WTC11 (cell line): ENCODE measurements around the gene LHPP.

Experiments used
- ATF1 ChIP-seq: sonication (generic); formaldehyde crosslinking; IDR thresholded peaks from 2 replicates; pipeline ENCODE4 v1.8.1; 2023; ENCODE audit warnings: mild to moderate bottlenecking, moderate library complexity, missing genetic modification reagents
- ATF6 ChIP-seq: sonication (generic); formaldehyde crosslinking; IDR thresholded peaks from 2 replicates; pipeline ENCODE4 v1.8.1; 2023; ENCODE audit warnings: mild to moderate bottlenecking, missing genetic modification reagents
- CDX4 ChIP-seq: fragments of 250-450 bp; sonication (Bioruptor Pico); IDR thresholded peaks from 2 replicates; pipeline ENCODE4 v1.9.0; 2021; ENCODE audit warnings: moderate library complexity, mild to moderate bottlenecking, inconsistent platforms, borderline replicate concordance
- CREB1 ChIP-seq: sonication (generic); formaldehyde crosslinking; IDR thresholded peaks from 2 replicates; pipeline ENCODE4 v1.8.0; 2023; ENCODE audit warnings: mild to moderate bottlenecking, missing genetic modification reagents
- CTCF ChIP-seq: fragments of 200-600 bp; IDR thresholded peaks from 2 replicates; pipeline ENCODE4 v1.8.0; 2022; ENCODE audit warnings: antibody characterized with exemption
- ELF4 ChIP-seq: sonication (generic); formaldehyde crosslinking; IDR thresholded peaks from 2 replicates; pipeline ENCODE4 v1.8.1; 2022; ENCODE audit warnings: low read depth, mild to moderate bottlenecking, moderate library complexity, missing genetic modification reagents
- GABPB1 ChIP-seq: sonication (generic); formaldehyde crosslinking; IDR thresholded peaks from 2 replicates; pipeline ENCODE4 v1.8.1; 2023; ENCODE audit warnings: mild to moderate bottlenecking, missing genetic modification reagents
- JUN ChIP-seq: sonication (generic); formaldehyde crosslinking; IDR thresholded peaks from 2 replicates; pipeline ENCODE4 v1.8.0; 2023; ENCODE audit warnings: mild to moderate bottlenecking, missing genetic modification reagents
- MAX ChIP-seq: sonication (generic); formaldehyde crosslinking; IDR thresholded peaks from 2 replicates; pipeline ENCODE4 v1.8.0; 2022; ENCODE audit warnings: mild to moderate bottlenecking, missing genetic modification reagents
- SOX15 ChIP-seq: fragments of 250-450 bp; sonication (Bioruptor Pico); IDR thresholded peaks from 2 replicates; pipeline ENCODE4 v1.9.0; 2021; ENCODE audit warnings: mild to moderate bottlenecking
- TEAD4 ChIP-seq: sonication (generic); formaldehyde crosslinking; IDR thresholded peaks from 2 replicates; pipeline ENCODE4 v1.8.0; 2022; ENCODE audit warnings: mild to moderate bottlenecking, missing genetic modification reagents
- ZNF281 ChIP-seq: sonication (generic); formaldehyde crosslinking; IDR thresholded peaks from 2 replicates; pipeline ENCODE4 v1.8.0; 2023; ENCODE audit warnings: mild to moderate bottlenecking, missing genetic modification reagents

GRCh38 chr10:124663228-124663627, 201.6 kb downstream of the LHPP start:
- no peak for TF ChIP-seq TEAD4
- TF ChIP-seq CTCF = no peak
- no peak for TF ChIP-seq ZNF281 (CRISPR knock-in tag)
- no peak for TF ChIP-seq MAX (CRISPR knock-in tag)
- TF ChIP-seq GABPB1 (CRISPR knock-in tag) = no peak
- TF ChIP-seq JUN (CRISPR knock-in tag) = no peak
- TF ChIP-seq ATF6 = no peak
- no peak for TF ChIP-seq CREB1
- no peak for TF ChIP-seq CDX4 (CRISPR knock-in tag)
- TF ChIP-seq SOX15 (CRISPR knock-in tag) = no peak
- TF ChIP-seq ELF4 (CRISPR knock-in tag) = no peak
- no peak for TF ChIP-seq ATF1 (CRISPR knock-in tag)
